Keratinocyte (primary cell): Measurements from ENCODE around the gene ASTN2. TPM values are rescaled to one million over a fixed set of nuclear protein-coding genes. Genes with fewer than 3 reads are reported as not detected.

Source experiments
- DNase-seq: peaks from one replicate; pipeline ENCODE4 v3.0.0-alpha.2; 2011; ENCODE audit warnings: low read depth, missing footprints, low spot score
- FAIRE-seq: peaks from 2 replicates; lab custom pipeline; 2011; peaks lifted over from hg19 to GRCh38; lab: Jason Lieb, UNC
- H2AFZ ChIP-seq: 2 replicates; pipeline ENCODE4 v1.6.0; 2012; ENCODE audit warnings: low read length, control low read depth, inconsistent platforms; ENCODE audit not compliant: control insufficient read depth
- H3K27ac ChIP-seq: 2 replicates; pipeline ENCODE4 v1.5.1; 2011; ENCODE audit warnings: low read length; ENCODE audit not compliant: control insufficient read depth, insufficient read depth
- H3K27me3 ChIP-seq: 3 replicates; pipeline ENCODE4 v1.6.0; 2011; ENCODE audit warnings: low read length; ENCODE audit not compliant: control insufficient read depth, insufficient read depth; ENCODE audit errors: extremely low read depth
- H3K36me3 ChIP-seq, 2 experiments: 2 replicates in 1 of 2; 3 replicates in 1 of 2; pipeline ENCODE4 v1.5.1; 2011; ENCODE audit warnings: low read length in 2 of 2, mild to moderate bottlenecking in 1 of 2; ENCODE audit not compliant: control insufficient read depth in 2 of 2, insufficient read depth in 2 of 2; ENCODE audit errors: extremely low read depth in 1 of 2
- H3K4me1 ChIP-seq: 3 replicates; pipeline ENCODE4 v1.5.1; 2011; ENCODE audit warnings: low read length; ENCODE audit not compliant: control insufficient read depth, insufficient read depth; ENCODE audit errors: extremely low read depth
- H3K4me2 ChIP-seq: 3 replicates; pipeline ENCODE4 v1.6.0; 2011; ENCODE audit warnings: low read depth, low read length; ENCODE audit not compliant: control insufficient read depth, insufficient read depth; ENCODE audit errors: extremely low read depth
- H3K4me3 ChIP-seq, 3 experiments: fragments of 200-600 bp in 1 of 3; sonication (generic) in 1 of 3; 2 replicates in 2 of 3; 3 replicates in 1 of 3; pipeline ENCODE4 v1.5.1; 2011 to 2016; ENCODE audit warnings: low read length in 3 of 3, mild to moderate bottlenecking in 3 of 3, control low read depth in 2 of 3, inconsistent platforms in 1 of 3, low read depth in 1 of 3, mixed read lengths in 1 of 3, mixed run types in 1 of 3, moderate library complexity in 1 of 3; ENCODE audit not compliant: control insufficient read depth in 2 of 3, insufficient read depth in 2 of 3; ENCODE audit errors: extremely low read depth in 1 of 3
- H3K79me2 ChIP-seq: 2 replicates; pipeline ENCODE4 v1.6.0; 2012; ENCODE audit warnings: low read length; ENCODE audit not compliant: control insufficient read depth, insufficient read depth
- H3K9ac ChIP-seq: 3 replicates; pipeline ENCODE4 v1.6.0; 2011; ENCODE audit warnings: low read length; ENCODE audit not compliant: control insufficient read depth, insufficient read depth; ENCODE audit errors: extremely low read depth
- H3K9me1 ChIP-seq: 3 replicates; pipeline ENCODE4 v1.6.0; 2011; ENCODE audit warnings: low read length; ENCODE audit not compliant: control insufficient read depth, insufficient read depth; ENCODE audit errors: extremely low read depth
- H3K9me3 ChIP-seq: 2 replicates; pipeline ENCODE4 v1.5.1; 2012; ENCODE audit warnings: low read depth, low read length; ENCODE audit not compliant: control insufficient read depth
- H4K20me1 ChIP-seq: 3 replicates; pipeline ENCODE4 v1.6.0; 2011; ENCODE audit warnings: low read length; ENCODE audit not compliant: control insufficient read depth, insufficient read depth; ENCODE audit errors: extremely low read depth
- CTCF ChIP-seq, 3 experiments: IDR thresholded peaks in 1 of 3; conservative IDR thresholded peaks in 1 of 3; optimal IDR thresholded peaks in 1 of 3; 2 replicates in 2 of 3; 3 replicates in 1 of 3; pipeline versions ENCODE3 to v1.5.1; 2011; ENCODE audit warnings: low read length in 3 of 3, mild to moderate bottlenecking in 3 of 3, moderate library complexity in 2 of 3, control low read depth in 1 of 3, inconsistent platforms in 1 of 3; ENCODE audit not compliant: insufficient read depth in 2 of 3; ENCODE audit errors: extremely low read depth in 1 of 3
- EZH2 ChIP-seq: IDR thresholded peaks from one replicate; pipeline ENCODE4 v1.6.1; 2012; ENCODE audit warnings: inconsistent platforms, mild to moderate bottlenecking, low read length, moderate library complexity
- dilution Hi-C: fragments of 300-500 bp; cut with MboI; formaldehyde crosslinking; loops from one replicate; pipeline ENCODE4 v1.7.0; 2020; ENCODE audit warnings: low sequenced_read_pairs; ENCODE audit not compliant: extremely low pct_ligation_motif_present
- polyA plus RNA-seq, 5 experiments: library from polyadenylated mRNA; depleted of rRNA in 3 of 5; stranded (reverse) in 3 of 5; stranded (forward) in 1 of 5; unstranded in 1 of 5; fragments of >200 nt; gene quantifications; 1 replicate in 1 of 5; 2 replicates in 3 of 5; 3 replicates in 1 of 5; pipeline versions ENCODE4 v1.2.1 to v1.2.3, GENCODE V29; 2011 to 2012; ENCODE audit warnings: missing spikeins in 2 of 5, low read depth in 1 of 5, low replicate concordance in 1 of 5

ASTN2 gene
- polyA plus RNA-seq, 1 donor (not counting 4 experiments of a cell fraction or from before 2014, with no cell fraction given): 0.31 TPM

GRCh38 chr9:116653348-116654058, 761.4 kb downstream of the ASTN2 start:
- dilution Hi-C loops: no loop called here
- TF ChIP-seq EZH2 (no peak), CTCF (optimal IDR thresholded peaks at IDR 0.05 in 1 of 3, IDR thresholded peaks at IDR 0.05 in 1 of 3, conservative IDR thresholded peaks at IDR 0.05 in 1 of 3; ENCODE audit: extremely low read depth in 1 of 3, insufficient read depth in 2 of 3, low read length in 3 of 3) (no peak)
- Histone ChIP-seq H3K9me3 (no peaks in the 10 kb centered on the region), H3K27ac (no peak overlapping the region), H3K9ac (no peak overlapping the region), H3K9me1 (no peaks in the 10 kb centered on the region), H3K4me2 (no peak overlapping the region), H2AFZ (peak overlapping the region; percentile 1), H3K27me3 (no peaks in the 10 kb centered on the region), H3K79me2 (no peaks in the 10 kb centered on the region), H3K4me1 (no peaks in the 10 kb centered on the region), H4K20me1 (no peaks in the 10 kb centered on the region), H3K4me3 (no peak overlapping the region), H3K36me3 (no peaks in the 10 kb centered on the region)
- DNase-seq (no peak), FAIRE-seq (peak; percentile 84)

DNA sequence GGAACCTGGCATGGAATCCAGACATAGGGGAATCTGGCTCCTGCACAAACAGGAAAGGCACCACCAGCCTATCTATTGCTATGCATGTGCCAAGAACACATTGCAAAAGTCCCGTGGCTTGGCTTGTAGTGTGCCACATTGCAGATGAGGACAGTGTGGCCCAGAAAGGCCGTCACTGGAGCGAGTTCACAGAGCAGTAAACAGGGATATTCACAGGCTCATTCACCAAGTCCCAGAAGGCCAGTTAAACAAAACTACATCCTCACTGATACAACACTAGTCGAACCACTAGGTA, 767.4 kb downstream of the ASTN2 start:
- no peaks in the 10 kb centered on the region for H3K79me2 ChIP-seq
- no peaks in the 10 kb centered on the region for H3K9me3 ChIP-seq
- no peak overlapping the region for H3K4me2 ChIP-seq
- no peaks in the 10 kb centered on the region for H3K36me3 ChIP-seq
- H3K4me1 ChIP-seq: no peaks in the 10 kb centered on the region
- no peak overlapping the region for H3K27ac ChIP-seq
- DNase-seq: no peak
- no peaks in the 10 kb centered on the region for H3K27me3 ChIP-seq
- no peak overlapping the region for H3K4me3 ChIP-seq
- dilution Hi-C loops: no loop called here
- no peak overlapping the region for H2AFZ ChIP-seq
- H3K9ac ChIP-seq: no peak overlapping the region
- FAIRE-seq: no peak
- no peaks in the 10 kb centered on the region for H4K20me1 ChIP-seq
- no peaks in the 10 kb centered on the region for H3K9me1 ChIP-seq
- TF ChIP-seq CTCF (optimal IDR thresholded peaks at IDR 0.05 in 1 of 3, IDR thresholded peaks at IDR 0.05 in 1 of 3, conservative IDR thresholded peaks at IDR 0.05 in 1 of 3; ENCODE audit: extremely low read depth in 1 of 3, insufficient read depth in 2 of 3, low read length in 3 of 3): no peak
- no peak for TF ChIP-seq EZH2
